Smooth muscle cell (in vitro differentiated cells): ENCODE measurements around the gene COL8A1. TPM values are rescaled to one million over a fixed set of nuclear protein-coding genes. Genes with fewer than 3 reads are reported as not detected.

Experiments used
- DNase-seq: peaks from one replicate; lab custom pipeline; 2025; ENCODE audit not compliant: unreplicated experiment; lab: John Stamatoyannopoulos, UW
- H2AFZ ChIP-seq: fragments of 200-600 bp; sonication (generic); 2 replicates; pipeline ENCODE4 v1.6.0; 2016; ENCODE audit warnings: antibody characterized with exemption, low read depth, mild to moderate bottlenecking
- H3F3A ChIP-seq: fragments of 200-600 bp; sonication (generic); 2 replicates; pipeline ENCODE4 v1.6.0; 2017; ENCODE audit warnings: antibody characterized with exemption, low read depth
- H3K27ac ChIP-seq: fragments of 200-600 bp; sonication (generic); 2 replicates; pipeline ENCODE4 v1.5.1; 2016; ENCODE audit warnings: low read depth, mild to moderate bottlenecking
- H3K27me3 ChIP-seq: fragments of 200-600 bp; sonication (generic); 2 replicates; pipeline ENCODE4 v1.6.1; 2016; ENCODE audit warnings: low read depth, mild to moderate bottlenecking
- H3K36me3 ChIP-seq: fragments of 200-600 bp; sonication (generic); 2 replicates; pipeline ENCODE4 v1.5.1; 2016; ENCODE audit warnings: low read depth
- H3K4me1 ChIP-seq: fragments of 200-600 bp; sonication (generic); 2 replicates; pipeline ENCODE4 v1.5.1; 2016; ENCODE audit warnings: low read depth
- H3K4me2 ChIP-seq: fragments of 200-600 bp; sonication (generic); 2 replicates; pipeline ENCODE4 v1.6.0; 2016; ENCODE audit warnings: mild to moderate bottlenecking
- H3K4me3 ChIP-seq: fragments of 200-600 bp; sonication (generic); 2 replicates; pipeline ENCODE4 v1.5.1; 2016; ENCODE audit warnings: mild to moderate bottlenecking
- H3K79me2 ChIP-seq: fragments of 200-600 bp; sonication (generic); 2 replicates; pipeline ENCODE4 v1.6.0; 2016; ENCODE audit warnings: low read depth, mild to moderate bottlenecking
- H3K9ac ChIP-seq: fragments of 200-600 bp; sonication (generic); 2 replicates; pipeline ENCODE4 v1.6.0; 2016; ENCODE audit warnings: low read depth
- H3K9me3 ChIP-seq: fragments of 200-600 bp; sonication (generic); replicated peaks from 2 replicates; pipeline ENCODE4 v1.5.1; 2016; ENCODE audit warnings: low read depth
- H4K20me1 ChIP-seq: fragments of 200-600 bp; sonication (generic); 2 replicates; pipeline ENCODE4 v1.6.0; 2016; ENCODE audit warnings: low read depth
- WGBS: methylation state at CpG from one replicate; pipeline ENCODE4 v1.1.7; 2016; ENCODE audit warnings: low lambda C conversion rate; 5-methylcytosine and 5-hydroxymethylcytosine counted together
- polyA plus RNA-seq: library from polyadenylated mRNA; unstranded; fragments of >200 nt; fragmentation: Nextera tagmentation; extraction: Ambion mirVana; gene quantifications from 2 replicates; pipeline ENCODE4 v1.2.1, GENCODE V29; 2016
- total RNA-seq: library from RNA; depleted of rRNA; stranded (reverse); fragments of >200 nt; gene quantifications from 2 replicates; pipeline ENCODE4 v1.2.3, GENCODE V29; 2014
- TF ChIP-seq, protein P1 (sequence below): fragments of 200-600 bp; sonication (generic); IDR thresholded peaks from 2 replicates; pipeline ENCODE4 v1.5.1; 2017; ENCODE audit warnings: borderline replicate concordance, mild to moderate bottlenecking, antibody characterized with exemption; ENCODE audit not compliant: insufficient read depth, poor library complexity, severe bottlenecking

Gene COL8A1
- total and polyA plus RNA-seq, 2 experiments from 2014 or later: 7.9 to 8.2 TPM

DNA sequence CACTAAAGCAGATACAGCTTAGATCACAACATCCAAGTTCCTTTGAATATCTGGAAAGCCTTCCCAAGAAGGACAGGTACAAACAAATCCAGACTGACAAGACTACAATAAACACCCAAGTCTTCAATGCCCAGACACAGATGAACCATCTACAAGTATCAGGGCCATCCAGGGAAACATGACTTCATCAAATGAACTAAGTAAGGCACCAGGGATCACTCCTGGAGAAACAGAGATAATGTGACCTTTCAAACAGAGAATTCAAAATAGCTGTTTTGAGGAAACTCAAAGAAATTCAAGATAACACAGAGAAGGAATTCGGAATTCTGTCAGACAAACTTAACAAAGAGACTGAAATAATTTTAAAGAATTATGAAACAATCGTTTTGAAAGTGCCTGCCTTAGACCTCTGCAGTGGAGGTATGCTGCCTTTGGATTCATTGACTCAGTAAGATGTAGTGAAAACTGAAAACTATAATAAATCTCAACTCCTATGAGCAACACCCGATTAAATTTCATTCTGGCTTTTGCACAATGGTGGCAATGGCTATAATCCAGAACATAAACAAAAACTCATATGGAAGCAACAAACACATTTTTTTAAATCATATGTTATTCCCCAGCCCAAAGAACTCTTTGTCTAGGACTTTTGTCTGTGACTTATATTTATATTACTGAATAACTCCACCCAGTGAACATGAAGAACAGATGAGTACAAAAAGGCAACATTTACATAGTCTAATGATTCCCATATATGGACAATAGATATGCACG, 12.6 kb upstream of the COL8A1 start:
- Histone ChIP-seq H2AFZ (no peak overlapping the region), H3K4me1 (no peaks in the 10 kb centered on the region), H3K79me2 (no peaks in the 10 kb centered on the region), H4K20me1 (no peaks in the 10 kb centered on the region), H3K36me3 (no peaks in the 10 kb centered on the region), H3K9me3 (no peaks in the 10 kb centered on the region), H3F3A (no peaks in the 10 kb centered on the region), H3K27me3 (no peaks in the 10 kb centered on the region), H3K4me3 (no peak overlapping the region), H3K4me2 (no peak overlapping the region), H3K27ac (no peak overlapping the region), H3K9ac (no peak overlapping the region)
- no peak for DNase-seq
- TF ChIP-seq, protein P1, sequence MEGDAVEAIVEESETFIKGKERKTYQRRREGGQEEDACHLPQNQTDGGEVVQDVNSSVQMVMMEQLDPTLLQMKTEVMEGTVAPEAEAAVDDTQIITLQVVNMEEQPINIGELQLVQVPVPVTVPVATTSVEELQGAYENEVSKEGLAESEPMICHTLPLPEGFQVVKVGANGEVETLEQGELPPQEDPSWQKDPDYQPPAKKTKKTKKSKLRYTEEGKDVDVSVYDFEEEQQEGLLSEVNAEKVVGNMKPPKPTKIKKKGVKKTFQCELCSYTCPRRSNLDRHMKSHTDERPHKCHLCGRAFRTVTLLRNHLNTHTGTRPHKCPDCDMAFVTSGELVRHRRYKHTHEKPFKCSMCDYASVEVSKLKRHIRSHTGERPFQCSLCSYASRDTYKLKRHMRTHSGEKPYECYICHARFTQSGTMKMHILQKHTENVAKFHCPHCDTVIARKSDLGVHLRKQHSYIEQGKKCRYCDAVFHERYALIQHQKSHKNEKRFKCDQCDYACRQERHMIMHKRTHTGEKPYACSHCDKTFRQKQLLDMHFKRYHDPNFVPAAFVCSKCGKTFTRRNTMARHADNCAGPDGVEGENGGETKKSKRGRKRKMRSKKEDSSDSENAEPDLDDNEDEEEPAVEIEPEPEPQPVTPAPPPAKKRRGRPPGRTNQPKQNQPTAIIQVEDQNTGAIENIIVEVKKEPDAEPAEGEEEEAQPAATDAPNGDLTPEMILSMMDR: no peak
- 79% methylated on average over 4 of the region's 4 CpGs for WGBS

GRCh38 chr3:99626417-99626788, 12.0 kb upstream of the COL8A1 start:
- Histone ChIP-seq H3K36me3 (no peaks in the 10 kb centered on the region), H3K27ac (no peak overlapping the region), H3K79me2 (no peaks in the 10 kb centered on the region), H3K4me3 (no peak overlapping the region), H3K9ac (no peak overlapping the region), H3K27me3 (no peaks in the 10 kb centered on the region), H3K9me3 (no peaks in the 10 kb centered on the region), H3K4me2 (no peak overlapping the region), H3K4me1 (no peaks in the 10 kb centered on the region), H4K20me1 (no peaks in the 10 kb centered on the region), H2AFZ (no peak overlapping the region), H3F3A (no peaks in the 10 kb centered on the region)
- DNase-seq: no peak
- TF ChIP-seq, protein P1: no peak
- 75% methylated on average over 1 of the region's 1 CpG for WGBS

DNA sequence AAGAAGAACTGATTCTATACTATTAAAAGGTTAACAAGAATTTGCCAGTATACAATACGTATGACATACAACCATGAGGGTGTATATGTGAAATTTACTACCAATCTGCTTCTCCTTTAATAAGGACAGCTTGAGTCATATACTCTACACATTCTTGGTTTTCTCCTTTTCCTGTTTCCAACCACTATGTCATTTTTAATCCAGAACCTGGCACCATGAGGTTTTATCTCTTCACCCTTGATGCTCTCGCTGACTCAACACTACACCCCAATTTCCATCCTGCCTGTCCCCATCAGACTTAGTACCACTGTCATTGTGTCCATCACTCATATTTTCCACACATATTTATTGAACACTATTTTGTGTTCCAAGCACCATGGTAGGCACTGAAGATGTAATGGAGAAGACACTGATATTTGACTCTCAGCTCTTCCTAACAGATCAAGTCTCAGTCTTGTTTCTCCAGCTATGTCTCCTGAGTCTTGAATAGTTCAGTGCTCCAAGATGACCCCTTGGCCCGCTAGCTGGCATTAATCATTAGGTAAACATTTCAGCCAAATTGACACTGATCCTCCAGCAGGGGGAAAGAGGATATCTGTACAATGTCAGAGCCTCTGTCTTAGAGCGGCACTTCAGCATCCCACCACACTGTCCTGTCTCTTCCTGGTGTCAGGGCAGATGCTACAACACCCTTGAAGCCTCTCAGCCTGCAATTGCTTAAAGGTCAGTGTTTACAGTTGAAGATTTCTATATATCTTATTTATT, 11.2 kb upstream of the COL8A1 start:
- Histone ChIP-seq H4K20me1 (no peaks in the 10 kb centered on the region), H3K4me3 (no peak overlapping the region), H3K4me2 (no peak overlapping the region), H3F3A (no peaks in the 10 kb centered on the region), H2AFZ (no peak overlapping the region), H3K27ac (no peak overlapping the region), H3K9ac (no peak overlapping the region), H3K4me1 (no peaks in the 10 kb centered on the region), H3K79me2 (no peaks in the 10 kb centered on the region), H3K27me3 (no peaks in the 10 kb centered on the region), H3K9me3 (no peaks in the 10 kb centered on the region), H3K36me3 (no peaks in the 10 kb centered on the region)
- DNase-seq: no peak
- TF ChIP-seq, protein P1: no peak
- WGBS: 54% methylated on average over 4 of the region's 4 CpGs

GRCh38 chr3:99630815-99631214, 7.6 kb upstream of the COL8A1 start:
- no peak overlapping the region for H3K9ac ChIP-seq
- no peaks in the 10 kb centered on the region for H3K79me2 ChIP-seq
- no peaks in the 10 kb centered on the region for H3K9me3 ChIP-seq
- 83% methylated on average over 1 of the region's 1 CpG for WGBS
- no peak for DNase-seq
- H2AFZ ChIP-seq: no peak overlapping the region
- no peak overlapping the region for H3K4me2 ChIP-seq
- no peaks in the 10 kb centered on the region for H3K36me3 ChIP-seq
- no peak overlapping the region for H3K27ac ChIP-seq
- peaks cover 5% of the 10 kb centered on the region for H3K27me3 ChIP-seq
- H3F3A ChIP-seq: no peaks in the 10 kb centered on the region
- no peaks in the 10 kb centered on the region for H4K20me1 ChIP-seq
- TF ChIP-seq, protein P1: no peak
- H3K4me3 ChIP-seq: no peak overlapping the region
- no peaks in the 10 kb centered on the region for H3K4me1 ChIP-seq
